ENCODE results near the gene HLA-DMB. TPM values are rescaled to one million over a fixed set of nuclear protein-coding genes. Genes with fewer than 3 reads are reported as not detected.

Gene HLA-DMB
- total RNA-seq, result 10 to 100 TPM in 2 of 4 donors, 1 to 10 TPM in 2; 8.0 to 17.2 (median 11.0) TPM

DNA sequence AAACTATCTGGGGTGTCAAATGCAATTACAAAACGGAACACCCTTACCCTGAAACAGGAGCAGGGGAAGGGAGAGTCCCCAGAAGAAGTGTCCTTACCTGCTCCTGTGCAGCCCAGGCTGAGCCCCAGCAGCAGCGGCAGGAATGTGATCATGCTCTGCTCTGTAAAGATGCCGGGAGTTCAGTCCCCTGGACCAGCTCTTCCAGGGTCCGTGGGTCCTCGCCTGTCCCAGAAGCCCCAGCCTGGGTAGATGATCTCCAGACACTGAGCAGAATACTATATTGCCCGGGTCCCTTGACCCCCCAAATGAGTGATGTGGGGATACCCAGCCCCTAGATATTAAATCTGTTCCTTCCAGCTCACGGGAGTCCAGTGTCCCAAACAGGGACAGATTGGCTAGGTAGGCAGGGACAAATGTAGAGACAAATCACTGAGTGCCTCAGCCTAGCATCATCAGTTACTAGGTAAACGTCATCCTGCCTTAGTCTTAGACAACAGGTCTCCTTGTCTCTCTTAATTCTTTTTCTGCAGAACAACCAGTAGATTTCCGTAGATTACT, at the start of gene HLA-DMB:
HLA-DMB (minus strand) TSS at position 373 of the 558 bp plus-strand sequence; CDS start at position 152, 221 bp downstream.
- no peak for TF ChIP-seq POLR2A (IDR thresholded peaks at IDR 0.05; ENCODE audit: low read depth)
- peak; percentile 59 to 78 for TF ChIP-seq POLR2AphosphoS5 (IDR thresholded peaks at IDR 0.05)
- no peak for TF ChIP-seq EP300 (IDR thresholded peaks at IDR 0.05)
- Histone ChIP-seq H3K27me3 (peaks cover 0 to 4% (median 0%) of the 10 kb centered on the region in 4 donors), H3K9me3 (no peaks in the 10 kb centered on the region), H3K27ac (replicated peaks in 1 of 4) (peak within 1 kb of the TSS; percentile 59 to 75 (median 63)), H3K4me3 (peak within 1 kb of the TSS; percentile 43 to 55 (median 48)), H3K36me3 (peaks cover 0 to 11% (median 0%) of the 10 kb centered on the region in 4 donors), H3K4me1 (peaks cover 0 to 15% (median 11%) of the 10 kb centered on the region in 4 donors)
- DNase-seq (ENCODE audit: extremely low spot score), result no peak
- 31% methylated on average over 9 of the region's 9 CpGs for whole genome bisulfite sequencing
- intact Hi-C loops (cut with DNase I), result no loop called here

- Histone ChIP-seq H3K27ac (replicated peaks in 1 of 4) (no peak overlapping the region), H3K4me1 (peaks cover 0 to 8% (median 7%) of the 10 kb centered on the region in 4 donors), H3K36me3 (no peaks in the 10 kb centered on the region), H3K9me3 (no peaks in the 10 kb centered on the region), H3K4me3 (no peak overlapping the region), H3K27me3 (peaks cover 0 to 6% (median 0%) of the 10 kb centered on the region in 4 donors)
- WGBS, result 92% methylated on average over 1 of the region's 1 CpG
- TF ChIP-seq POLR2AphosphoS5 (IDR thresholded peaks at IDR 0.05), result no peak
- TF ChIP-seq, protein P1, sequence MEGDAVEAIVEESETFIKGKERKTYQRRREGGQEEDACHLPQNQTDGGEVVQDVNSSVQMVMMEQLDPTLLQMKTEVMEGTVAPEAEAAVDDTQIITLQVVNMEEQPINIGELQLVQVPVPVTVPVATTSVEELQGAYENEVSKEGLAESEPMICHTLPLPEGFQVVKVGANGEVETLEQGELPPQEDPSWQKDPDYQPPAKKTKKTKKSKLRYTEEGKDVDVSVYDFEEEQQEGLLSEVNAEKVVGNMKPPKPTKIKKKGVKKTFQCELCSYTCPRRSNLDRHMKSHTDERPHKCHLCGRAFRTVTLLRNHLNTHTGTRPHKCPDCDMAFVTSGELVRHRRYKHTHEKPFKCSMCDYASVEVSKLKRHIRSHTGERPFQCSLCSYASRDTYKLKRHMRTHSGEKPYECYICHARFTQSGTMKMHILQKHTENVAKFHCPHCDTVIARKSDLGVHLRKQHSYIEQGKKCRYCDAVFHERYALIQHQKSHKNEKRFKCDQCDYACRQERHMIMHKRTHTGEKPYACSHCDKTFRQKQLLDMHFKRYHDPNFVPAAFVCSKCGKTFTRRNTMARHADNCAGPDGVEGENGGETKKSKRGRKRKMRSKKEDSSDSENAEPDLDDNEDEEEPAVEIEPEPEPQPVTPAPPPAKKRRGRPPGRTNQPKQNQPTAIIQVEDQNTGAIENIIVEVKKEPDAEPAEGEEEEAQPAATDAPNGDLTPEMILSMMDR (IDR thresholded peaks at IDR 0.05), result no peak
- intact Hi-C loops (cut with DNase I), result no loop called here
- DNase-seq (ENCODE audit: extremely low spot score), result no peak
Measured at GRCh38 chr6:32989368-32989767, 48.5 kb upstream of the HLA-DMB start.

GRCh38 chr6:32984622-32985389, 44.0 kb upstream of the HLA-DMB start:
- peaks cover 14 to 45% (median 27%) of the 10 kb centered on the region in 4 donors for H3K4me1 ChIP-seq
- H3K27ac ChIP-seq (replicated peaks in 1 of 4), result no peak overlapping the region
- peaks cover 15 to 26% (median 23%) of the 10 kb centered on the region in 4 donors for H3K36me3 ChIP-seq
- H3K27me3 ChIP-seq, result no peaks in the 10 kb centered on the region
- no peak overlapping the region for H3K4me3 ChIP-seq
- TF ChIP-seq POLR2AphosphoS5 (IDR thresholded peaks at IDR 0.05) (peak in 1 of 2 donors; percentile 28), EP300 (IDR thresholded peaks at IDR 0.05) (no peak)
- TF ChIP-seq, protein P1 (IDR thresholded peaks at IDR 0.05), result peak; percentile 87 to 92 (median 90)
- H3K9me3 ChIP-seq, result no peaks in the 10 kb centered on the region
- intact Hi-C loops (cut with DNase I), result loop anchor here (1.0 kb wide), 2 partner anchors 52 to 99 kb away; no protein-coding TSS in a partner anchor
- WGBS, result 15% methylated on average over 9 of the region's 9 CpGs
- peak; percentile 97 for DNase-seq (ENCODE audit: extremely low spot score)

DNA sequence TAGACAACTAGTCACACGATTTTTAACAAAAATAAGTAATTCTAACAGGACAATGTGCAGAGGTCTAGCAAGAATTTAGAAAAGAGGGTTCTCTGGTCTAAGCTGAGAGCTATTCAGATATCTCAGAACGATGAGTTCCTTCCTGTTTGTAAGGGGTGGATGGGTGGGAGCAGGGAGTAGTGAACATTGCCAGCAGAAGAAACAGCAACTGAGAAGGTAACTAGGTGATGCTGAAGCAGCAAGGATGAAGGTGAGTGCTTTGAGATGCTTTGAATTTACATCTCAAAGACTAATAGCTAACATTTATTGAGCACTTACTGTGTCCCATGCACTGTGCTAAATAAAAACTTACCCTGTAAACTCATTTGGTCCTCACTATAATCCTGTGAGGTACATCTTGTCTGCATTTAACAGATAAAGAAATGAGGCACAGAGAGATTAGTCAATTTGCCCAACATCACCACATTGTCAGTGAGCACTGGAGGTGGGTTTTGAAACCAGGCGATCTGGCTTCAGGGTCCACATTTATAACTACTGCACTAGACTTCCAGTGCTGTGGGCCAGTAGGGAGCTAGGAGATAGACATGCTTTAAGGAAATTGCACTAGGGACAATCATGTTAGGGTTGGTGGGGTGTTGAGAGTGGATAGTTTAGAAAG, 43.3 kb upstream of the HLA-DMB start:
- intact Hi-C loops (cut with DNase I), result loop anchor here (1.0 kb wide), 2 partner anchors 51 to 98 kb away; no protein-coding TSS in a partner anchor

More for the DNA sequence above, 43.3 kb upstream of the HLA-DMB start:
- Histone ChIP-seq H3K27ac (replicated peaks in 1 of 4) (peak overlapping the region in 1 of 4 donors; percentile 66), H3K36me3 (peaks cover 22 to 33% (median 31%) of the 10 kb centered on the region in 4 donors), H3K9me3 (no peaks in the 10 kb centered on the region), H3K27me3 (no peaks in the 10 kb centered on the region), H3K4me1 (peaks cover 14 to 49% (median 30%) of the 10 kb centered on the region in 4 donors), H3K4me3 (no peak overlapping the region)
- TF ChIP-seq, protein P1 (IDR thresholded peaks at IDR 0.05), result no peak
- TF ChIP-seq POLR2AphosphoS5 (IDR thresholded peaks at IDR 0.05), result no peak
- no peak for TF ChIP-seq POLR2A (IDR thresholded peaks at IDR 0.05; ENCODE audit: low read depth)
- no peak for TF ChIP-seq EP300 (IDR thresholded peaks at IDR 0.05)
- WGBS, result 50% methylated on average over 3 of the region's 3 CpGs
- no peak for DNase-seq (ENCODE audit: extremely low spot score)

Data from esophagus muscularis mucosa (tissue), 4 donors.